OCI-LY7 (cell line): ENCODE results near the gene NAA16. TPM values are rescaled to one million over a fixed set of nuclear protein-coding genes. Genes with fewer than 3 reads are reported as not detected.

Experiments used
- BruUV-seq: library from RNA; stranded (reverse); fragments of 400-500 nt; replicated peaks from 2 replicates; lab custom pipeline; 2021; lab: Mats Ljungman, UMichigan
- CTCF ChIA-PET: fragments of 300-600 bp; sonication (Branson Sonifier 250); formaldehyde crosslinking; loops from one replicate; lab custom pipeline; 2022; ENCODE audit warnings: antibody characterized with exemption; ENCODE audit not compliant: unreplicated experiment; lab: Charles Lee
- POLR2A ChIA-PET: fragments of 300-600 bp; sonication (Branson Sonifier 250); formaldehyde crosslinking; loops from one replicate; lab custom pipeline; 2022; ENCODE audit warnings: antibody characterized with exemption; lab: Charles Lee
- DNase-seq: peaks from one replicate; pipeline ENCODE4 v3.0.0-alpha.2; 2015; ENCODE audit warnings: low spot score
- H2AFZ ChIP-seq: fragments of 200-600 bp; sonication (generic), shearing (Covaris generic); 2 replicates; pipeline ENCODE4 v1.6.1; 2014; ENCODE audit warnings: mild to moderate bottlenecking, antibody characterized with exemption, low read length, moderate library complexity
- H3K27ac ChIP-seq: fragments of 200-600 bp; sonication (generic); 2 replicates; pipeline ENCODE4 v1.5.1; 2014; ENCODE audit warnings: mixed run types, low read depth, mild to moderate bottlenecking, moderate library complexity, low read length, inconsistent platforms; ENCODE audit not compliant: poor library complexity, severe bottlenecking
- H3K36me3 ChIP-seq: fragments of 200-600 bp; sonication (generic); 2 replicates; pipeline ENCODE4 v1.6.1; 2014; ENCODE audit warnings: mild to moderate bottlenecking, antibody characterized with exemption, low read length, moderate library complexity, mixed read lengths; ENCODE audit not compliant: insufficient read depth
- H3K4me1 ChIP-seq: fragments of 200-600 bp; sonication (generic); 2 replicates; pipeline ENCODE4 v1.5.1; 2014; ENCODE audit warnings: mild to moderate bottlenecking, low read length; ENCODE audit not compliant: insufficient read depth, poor library complexity, severe bottlenecking
- H3K4me2 ChIP-seq: fragments of 200-600 bp; sonication (generic); 2 replicates; pipeline ENCODE4 v1.6.1; 2014; ENCODE audit warnings: mild to moderate bottlenecking, low read length
- H3K4me3 ChIP-seq: fragments of 200-600 bp; sonication (generic); 2 replicates; pipeline ENCODE4 v1.5.1; 2014; ENCODE audit warnings: mild to moderate bottlenecking, low read depth, low read length; ENCODE audit not compliant: poor library complexity, severe bottlenecking
- H3K79me2 ChIP-seq: fragments of 200-600 bp; sonication (generic); 2 replicates; pipeline ENCODE4 v1.6.1; 2016; ENCODE audit warnings: low read depth, mild to moderate bottlenecking, low read length, moderate library complexity, mixed read lengths; ENCODE audit not compliant: insufficient read depth
- H3K9me2 ChIP-seq: fragments of 200-600 bp; sonication (generic); 2 replicates; pipeline ENCODE4 v1.6.1; 2016; ENCODE audit warnings: mild to moderate bottlenecking, low read length, mixed read lengths; ENCODE audit not compliant: insufficient read depth
- H3K9me3 ChIP-seq: fragments of 200-600 bp; sonication (generic); 2 replicates; pipeline ENCODE4 v1.6.1; 2014; ENCODE audit warnings: mild to moderate bottlenecking, mixed run types, low read length, mixed read lengths
- H4K20me1 ChIP-seq: fragments of 200-600 bp; sonication (generic); 2 replicates; pipeline ENCODE4 v1.6.1; 2014; ENCODE audit warnings: mild to moderate bottlenecking, antibody characterized with exemption, low read length, moderate library complexity, mixed read lengths; ENCODE audit not compliant: insufficient read depth
- CTCF ChIP-seq: fragments of 200-600 bp; sonication (generic); conservative IDR thresholded peaks from 2 replicates; pipeline ENCODE4 v1.5.1; 2014; ENCODE audit warnings: mild to moderate bottlenecking, antibody characterized with exemption, low read length, moderate library complexity, mixed read lengths
- EZH2phosphoT487 ChIP-seq: fragments of 200-600 bp; sonication (generic); IDR thresholded peaks from 2 replicates; pipeline ENCODE4 v1.6.1; 2018; ENCODE audit warnings: low read depth, borderline replicate concordance, mild to moderate bottlenecking, mixed run types, antibody characterized with exemption, low read length, moderate library complexity, mixed read lengths
- intact Hi-C: fragments of 100-400 bp; cut with micrococcal nuclease; formaldehyde crosslinking; loops from one replicate; pipeline ENCODE4 v1.10.0; 2022; ENCODE audit not compliant: unreplicated experiment
- total RNA-seq, 2 experiments: library from RNA; depleted of rRNA in 1 of 2; stranded (reverse); fragments of >200 nt in 1 of 2; shearing (Covaris generic) in 1 of 2; gene quantifications; 2 replicates each; pipeline ENCODE4 v1.2.3, GENCODE V29; 2014 to 2022

Gene NAA16
- total RNA-seq, 2 experiments from 2014 or later, result 22.4 to 45.9 TPM

DNA sequence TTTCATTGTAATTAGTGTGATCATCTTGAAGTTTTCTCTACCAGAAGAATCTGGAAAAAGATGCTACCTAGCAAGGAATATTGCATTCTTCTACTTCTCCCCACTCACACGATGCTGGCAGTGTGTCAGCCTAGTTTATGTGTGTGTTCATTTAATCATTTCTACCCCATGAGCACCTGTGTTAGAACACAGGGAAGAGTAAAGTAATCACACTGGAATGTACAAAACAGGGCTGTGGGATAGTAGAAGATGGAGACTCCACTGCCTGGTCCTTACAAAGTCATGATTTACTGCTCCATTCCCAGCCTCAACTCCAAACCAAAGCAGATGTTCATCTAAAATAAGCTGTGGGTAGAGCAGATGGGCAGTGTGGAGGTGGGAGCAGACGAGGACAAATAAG, 98.5 kb downstream of the NAA16 start:
- intact Hi-C loops, result loop anchor here (2.0 kb wide), 1 partner anchor 49 kb away; no protein-coding TSS in a partner anchor
- Histone ChIP-seq H3K9me2 (no peaks in the 10 kb centered on the region), H3K4me3 (no peak overlapping the region), H3K4me1 (peaks cover 9% of the 10 kb centered on the region), H2AFZ (peak overlapping the region; percentile 53; the same call in 1 of the 2 replicates), H3K4me2 (no peak overlapping the region), H3K36me3 (no peaks in the 10 kb centered on the region), H3K9me3 (no peaks in the 10 kb centered on the region), H3K27ac (no peak overlapping the region), H3K79me2 (no peaks in the 10 kb centered on the region), H4K20me1 (no peaks in the 10 kb centered on the region)
- ChIA-PET CTCF (no interaction called here), POLR2A (no interaction called here)
- BruUV-seq, result no TSS peak
- TF ChIP-seq EZH2phosphoT487 (no peak), CTCF (no peak)
- no peak for DNase-seq

DNA sequence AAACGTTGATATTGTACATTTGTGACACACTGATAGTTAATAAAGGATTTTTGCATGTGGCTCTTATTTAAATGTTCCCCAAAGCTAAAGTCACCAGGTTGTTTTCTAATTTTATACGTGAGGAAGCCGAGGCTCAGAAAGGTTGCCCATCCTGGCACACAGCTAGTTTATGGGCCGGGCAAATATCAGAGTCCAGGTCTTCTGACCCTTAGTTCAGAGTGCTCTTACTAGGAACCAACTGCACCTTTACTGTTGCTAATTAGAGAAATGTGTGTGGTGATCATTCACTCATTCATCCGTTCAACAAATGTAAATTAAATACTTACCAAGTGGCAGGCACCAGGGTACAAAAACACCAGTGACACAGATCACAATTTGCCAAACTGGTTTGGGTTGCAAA, 100.0 kb downstream of the NAA16 start:
- H3K4me2 ChIP-seq, result no peak overlapping the region; the same call in 1 of the 2 replicates
- no peak for DNase-seq
- H2AFZ ChIP-seq, result peak overlapping the region; percentile 47

More for the DNA sequence above, 100.0 kb downstream of the NAA16 start:
- no peak overlapping the region for H3K27ac ChIP-seq
- no peaks in the 10 kb centered on the region for H4K20me1 ChIP-seq
- no peak overlapping the region for H3K4me3 ChIP-seq
- H3K4me1 ChIP-seq, result peaks cover 9% of the 10 kb centered on the region
- H3K79me2 ChIP-seq, result no peaks in the 10 kb centered on the region
- POLR2A ChIA-PET, result interaction anchor here (1.1 to 2.2 kb wide), 3 partner anchors 212 to 241 kb away, joined by 3 to 5 read pairs (median 5); no protein-coding TSS in a partner anchor
- intact Hi-C loops, result loop anchor here (1.0 to 2.0 kb wide), 2 partner anchors 48 to 241 kb away; no protein-coding TSS in a partner anchor
- H3K9me3 ChIP-seq, result no peaks in the 10 kb centered on the region
- CTCF ChIA-PET, result interaction anchor here (1.0 kb wide), 1 partner anchor 242 kb away, joined by 3 read pairs; no protein-coding TSS in a partner anchor
- H3K9me2 ChIP-seq, result no peaks in the 10 kb centered on the region
- TF ChIP-seq CTCF, result no peak
- no peak for TF ChIP-seq EZH2phosphoT487
- BruUV-seq, result no TSS peak
- H3K36me3 ChIP-seq, result no peaks in the 10 kb centered on the region
